OCI-LY7 (cell line): ENCODE measurements around the gene SLC47A1. TPM values are rescaled to one million over a fixed set of nuclear protein-coding genes. Genes with fewer than 3 reads are reported as not detected.

ENCODE experiments used
- BruUV-seq: library from RNA; stranded (reverse); fragments of 400-500 nt; replicated peaks from 2 replicates; lab custom pipeline; 2021; lab: Mats Ljungman, UMichigan
- CTCF ChIA-PET: fragments of 300-600 bp; sonication (Branson Sonifier 250); formaldehyde crosslinking; loops from one replicate; lab custom pipeline; 2022; ENCODE audit warnings: antibody characterized with exemption; ENCODE audit not compliant: unreplicated experiment; lab: Charles Lee
- POLR2A ChIA-PET: fragments of 300-600 bp; sonication (Branson Sonifier 250); formaldehyde crosslinking; loops from one replicate; lab custom pipeline; 2022; ENCODE audit warnings: antibody characterized with exemption; lab: Charles Lee
- DNase-seq: peaks from one replicate; pipeline ENCODE4 v3.0.0-alpha.2; 2015; ENCODE audit warnings: low spot score
- H2AFZ ChIP-seq: fragments of 200-600 bp; sonication (generic), shearing (Covaris generic); 2 replicates; pipeline ENCODE4 v1.6.1; 2014; ENCODE audit warnings: mild to moderate bottlenecking, antibody characterized with exemption, low read length, moderate library complexity
- H3K27ac ChIP-seq: fragments of 200-600 bp; sonication (generic); 2 replicates; pipeline ENCODE4 v1.5.1; 2014; ENCODE audit warnings: mixed run types, low read depth, mild to moderate bottlenecking, moderate library complexity, low read length, inconsistent platforms; ENCODE audit not compliant: poor library complexity, severe bottlenecking
- H3K36me3 ChIP-seq: fragments of 200-600 bp; sonication (generic); 2 replicates; pipeline ENCODE4 v1.6.1; 2014; ENCODE audit warnings: mild to moderate bottlenecking, antibody characterized with exemption, low read length, moderate library complexity, mixed read lengths; ENCODE audit not compliant: insufficient read depth
- H3K4me1 ChIP-seq: fragments of 200-600 bp; sonication (generic); 2 replicates; pipeline ENCODE4 v1.5.1; 2014; ENCODE audit warnings: mild to moderate bottlenecking, low read length; ENCODE audit not compliant: insufficient read depth, poor library complexity, severe bottlenecking
- H3K4me2 ChIP-seq: fragments of 200-600 bp; sonication (generic); 2 replicates; pipeline ENCODE4 v1.6.1; 2014; ENCODE audit warnings: mild to moderate bottlenecking, low read length
- H3K4me3 ChIP-seq: fragments of 200-600 bp; sonication (generic); 2 replicates; pipeline ENCODE4 v1.5.1; 2014; ENCODE audit warnings: mild to moderate bottlenecking, low read depth, low read length; ENCODE audit not compliant: poor library complexity, severe bottlenecking
- H3K79me2 ChIP-seq: fragments of 200-600 bp; sonication (generic); 2 replicates; pipeline ENCODE4 v1.6.1; 2016; ENCODE audit warnings: low read depth, mild to moderate bottlenecking, low read length, moderate library complexity, mixed read lengths; ENCODE audit not compliant: insufficient read depth
- H3K9me2 ChIP-seq: fragments of 200-600 bp; sonication (generic); 2 replicates; pipeline ENCODE4 v1.6.1; 2016; ENCODE audit warnings: mild to moderate bottlenecking, low read length, mixed read lengths; ENCODE audit not compliant: insufficient read depth
- H3K9me3 ChIP-seq: fragments of 200-600 bp; sonication (generic); 2 replicates; pipeline ENCODE4 v1.6.1; 2014; ENCODE audit warnings: mild to moderate bottlenecking, mixed run types, low read length, mixed read lengths
- H4K20me1 ChIP-seq: fragments of 200-600 bp; sonication (generic); 2 replicates; pipeline ENCODE4 v1.6.1; 2014; ENCODE audit warnings: mild to moderate bottlenecking, antibody characterized with exemption, low read length, moderate library complexity, mixed read lengths; ENCODE audit not compliant: insufficient read depth
- EZH2phosphoT487 ChIP-seq: fragments of 200-600 bp; sonication (generic); IDR thresholded peaks from 2 replicates; pipeline ENCODE4 v1.6.1; 2018; ENCODE audit warnings: low read depth, borderline replicate concordance, mild to moderate bottlenecking, mixed run types, antibody characterized with exemption, low read length, moderate library complexity, mixed read lengths
- intact Hi-C: fragments of 100-400 bp; cut with micrococcal nuclease; formaldehyde crosslinking; loops from one replicate; pipeline ENCODE4 v1.10.0; 2022; ENCODE audit not compliant: unreplicated experiment
- total RNA-seq, 2 experiments: library from RNA; depleted of rRNA in 1 of 2; stranded (reverse); fragments of >200 nt in 1 of 2; shearing (Covaris generic) in 1 of 2; gene quantifications; 2 replicates each; pipeline ENCODE4 v1.2.3, GENCODE V29; 2014 to 2022
- TF ChIP-seq, protein P1 (sequence below): fragments of 200-600 bp; sonication (generic); conservative IDR thresholded peaks from 2 replicates; pipeline ENCODE4 v1.5.1; 2014; ENCODE audit warnings: mild to moderate bottlenecking, antibody characterized with exemption, low read length, moderate library complexity, mixed read lengths

Gene SLC47A1
- total RNA-seq, 2 experiments from 2014 or later = not detected

DNA sequence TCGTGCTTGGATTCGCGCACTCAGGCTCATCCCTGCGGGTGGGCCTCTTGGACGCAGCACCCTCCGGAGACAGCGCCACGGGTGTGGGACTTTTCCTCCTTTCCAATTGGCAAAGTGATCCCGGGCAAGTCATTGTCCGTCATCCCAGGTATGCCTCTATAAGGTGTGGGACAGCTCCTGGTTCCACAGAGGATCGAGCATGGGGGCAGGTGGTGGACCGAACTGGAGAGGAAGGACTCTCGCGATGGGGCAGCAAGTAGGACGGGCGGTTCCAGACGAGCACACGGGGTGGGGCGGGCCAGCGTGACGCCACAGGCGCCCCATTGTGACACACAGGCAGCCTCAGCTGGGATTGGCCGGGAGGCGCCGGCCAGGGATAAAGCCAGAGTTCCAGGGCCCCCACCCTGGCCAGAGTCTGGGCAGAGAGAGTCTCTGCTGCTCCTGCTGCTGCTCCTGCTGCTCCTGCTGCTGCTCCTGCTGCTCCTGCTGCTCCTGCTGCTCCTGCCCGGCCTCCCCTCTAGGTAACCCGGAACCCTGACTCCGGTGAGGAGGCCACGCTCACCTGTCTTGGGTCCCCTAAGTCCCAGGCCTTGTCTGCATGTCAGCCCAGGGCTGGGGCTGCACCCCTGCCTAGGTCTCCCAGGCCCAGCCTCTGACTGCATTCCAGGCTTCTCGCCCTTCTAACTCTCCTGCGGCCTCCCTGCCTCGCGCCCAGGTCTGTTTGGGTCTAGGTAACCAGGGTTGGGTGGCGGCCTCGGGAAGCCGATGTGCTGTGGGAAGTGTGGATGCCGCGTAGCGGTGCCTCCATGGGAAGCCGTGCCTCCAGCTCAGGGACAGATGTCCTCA, 38.5 kb upstream of the SLC47A1 start:
- H3K4me3 ChIP-seq = peak overlapping the region; percentile 50
- CTCF ChIA-PET = interaction anchor here (0.7 kb wide), 1 partner anchor 28 kb away, joined by 3 read pairs; no protein-coding TSS in a partner anchor

DNA sequence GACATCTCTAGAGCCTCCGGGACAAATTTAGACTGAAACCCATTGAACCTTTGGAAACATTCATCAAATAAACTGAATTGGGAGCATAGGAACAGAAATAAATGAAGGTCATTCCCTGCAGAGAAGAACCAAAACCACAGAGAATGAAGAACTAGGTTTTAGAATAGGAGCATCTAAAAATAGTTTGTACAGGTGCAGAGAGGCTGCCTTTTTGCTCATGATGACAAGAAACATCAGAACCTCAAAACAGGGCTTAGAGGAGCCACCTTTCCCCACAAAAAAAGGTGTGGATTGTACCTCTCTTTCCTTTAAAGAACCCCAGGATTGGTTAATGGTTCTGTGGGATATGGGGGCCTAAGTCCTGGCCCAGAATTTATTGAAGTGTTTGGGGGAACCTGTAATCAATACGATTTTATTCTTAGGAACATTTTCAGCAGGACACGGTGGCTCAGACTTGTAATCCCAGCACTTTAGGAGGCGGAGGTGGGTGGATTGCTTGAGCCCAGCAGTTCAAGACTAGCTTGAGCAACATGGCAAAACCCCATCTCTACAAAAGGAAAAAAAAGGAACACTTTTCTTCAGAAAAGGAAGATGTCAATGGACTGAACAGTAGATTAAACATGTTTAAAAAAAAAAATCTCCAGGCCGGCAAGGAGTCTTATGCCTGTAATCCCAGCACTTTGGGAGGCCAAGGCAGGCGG, 37.7 kb upstream of the SLC47A1 start:
- no peak for TF ChIP-seq EZH2phosphoT487
- TF ChIP-seq, protein P1, sequence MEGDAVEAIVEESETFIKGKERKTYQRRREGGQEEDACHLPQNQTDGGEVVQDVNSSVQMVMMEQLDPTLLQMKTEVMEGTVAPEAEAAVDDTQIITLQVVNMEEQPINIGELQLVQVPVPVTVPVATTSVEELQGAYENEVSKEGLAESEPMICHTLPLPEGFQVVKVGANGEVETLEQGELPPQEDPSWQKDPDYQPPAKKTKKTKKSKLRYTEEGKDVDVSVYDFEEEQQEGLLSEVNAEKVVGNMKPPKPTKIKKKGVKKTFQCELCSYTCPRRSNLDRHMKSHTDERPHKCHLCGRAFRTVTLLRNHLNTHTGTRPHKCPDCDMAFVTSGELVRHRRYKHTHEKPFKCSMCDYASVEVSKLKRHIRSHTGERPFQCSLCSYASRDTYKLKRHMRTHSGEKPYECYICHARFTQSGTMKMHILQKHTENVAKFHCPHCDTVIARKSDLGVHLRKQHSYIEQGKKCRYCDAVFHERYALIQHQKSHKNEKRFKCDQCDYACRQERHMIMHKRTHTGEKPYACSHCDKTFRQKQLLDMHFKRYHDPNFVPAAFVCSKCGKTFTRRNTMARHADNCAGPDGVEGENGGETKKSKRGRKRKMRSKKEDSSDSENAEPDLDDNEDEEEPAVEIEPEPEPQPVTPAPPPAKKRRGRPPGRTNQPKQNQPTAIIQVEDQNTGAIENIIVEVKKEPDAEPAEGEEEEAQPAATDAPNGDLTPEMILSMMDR = no peak
- Histone ChIP-seq H4K20me1 (no peaks in the 10 kb centered on the region), H3K79me2 (no peaks in the 10 kb centered on the region), H3K36me3 (no peaks in the 10 kb centered on the region), H3K9me2 (no peaks in the 10 kb centered on the region), H3K4me1 (peaks cover 45% of the 10 kb centered on the region), H3K9me3 (no peaks in the 10 kb centered on the region), H3K4me3 (peak overlapping the region; percentile 50), H3K27ac (peak overlapping the region; percentile 79), H3K4me2 (peak overlapping the region; percentile 82), H2AFZ (peak overlapping the region; percentile 77)
- DNase-seq = peak; percentile 79
- intact Hi-C loops = no loop called here
- no TSS peak for BruUV-seq
- ChIA-PET CTCF (no interaction called here), POLR2A (interaction anchor here (0.7 kb wide), 1 partner anchor 134 kb away, joined by 3 read pairs; no protein-coding TSS in a partner anchor)

More for the DNA sequence above, 38.5 kb upstream of the SLC47A1 start:
- H3K79me2 ChIP-seq = no peaks in the 10 kb centered on the region
- intact Hi-C loops = no loop called here
- peaks cover 45% of the 10 kb centered on the region for H3K4me1 ChIP-seq
- no peaks in the 10 kb centered on the region for H3K9me2 ChIP-seq
- H3K9me3 ChIP-seq = no peaks in the 10 kb centered on the region
- H2AFZ ChIP-seq = peak overlapping the region; percentile 1; the same call in 1 of the 2 replicates
- POLR2A ChIA-PET = interaction anchor here (1.9 kb wide), 1 partner anchor 11 kb away, joined by 16 read pairs; no protein-coding TSS in a partner anchor
- H4K20me1 ChIP-seq = no peaks in the 10 kb centered on the region
- no peak for DNase-seq
- TF ChIP-seq, protein P1 = no peak
- H3K27ac ChIP-seq = peak overlapping the region; percentile 79
- H3K4me2 ChIP-seq = peak overlapping the region; percentile 82
- no TSS peak for BruUV-seq
- no peaks in the 10 kb centered on the region for H3K36me3 ChIP-seq
